SJCRH30 (cell line): ENCODE data around the gene MEF2C. TPM values are rescaled to one million over a fixed set of nuclear protein-coding genes. Genes with fewer than 3 reads are reported as not detected.
"Not testable (repeated sequence)": the region's sequence is repeated elsewhere in the genome, so short reads cannot be mapped to it uniquely, and the experiment has no call there.

Source experiments
- DNase-seq, 2 experiments: peaks; one replicate each; pipeline ENCODE4 v3.0.0-alpha.2; 2015 to 2020
- H3K27ac ChIP-seq: fragments of 250-450 bp; sonication (Bioruptor Pico); 2 replicates; pipeline ENCODE4 v1.5.1; 2020; ENCODE audit warnings: mild to moderate bottlenecking, moderate library complexity
- H3K27me3 ChIP-seq: fragments of 250-450 bp; sonication (Bioruptor Pico); 2 replicates; pipeline ENCODE4 v1.5.1; 2020; ENCODE audit warnings: mild to moderate bottlenecking, moderate library complexity
- H3K36me3 ChIP-seq: fragments of 250-450 bp; sonication (Bioruptor Pico); 2 replicates; pipeline ENCODE4 v1.5.1; 2020; ENCODE audit warnings: mild to moderate bottlenecking, moderate library complexity
- H3K4me1 ChIP-seq: fragments of 250-450 bp; sonication (Bioruptor Pico); 2 replicates; pipeline ENCODE4 v1.5.1; 2020; ENCODE audit warnings: mild to moderate bottlenecking, moderate library complexity
- H3K4me3 ChIP-seq: fragments of 250-450 bp; sonication (Bioruptor Pico); 2 replicates; pipeline ENCODE4 v1.5.1; 2020; ENCODE audit warnings: mild to moderate bottlenecking, moderate library complexity
- H3K9me3 ChIP-seq: fragments of 250-450 bp; sonication (Bioruptor Pico); replicated peaks from 2 replicates; pipeline ENCODE4 v1.5.1; 2020; ENCODE audit warnings: mild to moderate bottlenecking, moderate library complexity
- total RNA-seq: library from RNA; depleted of rRNA; stranded (reverse); fragments of >200 nt; shearing (Covaris generic); gene quantifications from 2 replicates; pipeline ENCODE4 v1.2.3, GENCODE V29; 2014

The MEF2C gene
- total RNA-seq, 1 experiment from 2014 or later: 67.2 TPM

GRCh38 chr5:88798933-88799332 is 84.1 kb downstream of the MEF2C start:
- H3K4me3 ChIP-seq, H3K4me1 ChIP-seq, H3K9me3 ChIP-seq, DNase-seq, H3K27me3 ChIP-seq, H3K27ac ChIP-seq: not testable (repeated sequence)
- peaks cover 51% of the 10 kb centered on the region for H3K36me3 ChIP-seq

- not testable (repeated sequence) for H3K27ac ChIP-seq, H3K27me3 ChIP-seq, DNase-seq, H3K4me1 ChIP-seq, H3K4me3 ChIP-seq, H3K9me3 ChIP-seq
- H3K36me3 ChIP-seq: peaks cover 19% of the 10 kb centered on the region
Observed at GRCh38 chr5:88793797-88794196, 89.2 kb downstream of the MEF2C start.

GRCh38 chr5:88792144-88792840 is 90.7 kb downstream of the MEF2C start:
- no peak overlapping the region for H3K4me3 ChIP-seq
- no peak overlapping the region for H3K27ac ChIP-seq
- 0 out of 2 replicates have a peak, but pooled peaks cover 1% of the 10 kb centered on the region for H3K4me1 ChIP-seq
- H3K27me3 ChIP-seq: no peaks in the 10 kb centered on the region
- no peak for DNase-seq
- H3K36me3 ChIP-seq: peaks cover 9% of the 10 kb centered on the region
- 0 out of 2 replicates have a peak, but pooled peaks cover 7% of the 10 kb centered on the region for H3K9me3 ChIP-seq

- Histone ChIP-seq H3K27ac (no peak overlapping the region), H3K4me1 (peaks cover 25% of the 10 kb centered on the region), H3K9me3 (no peaks in the 10 kb centered on the region), H3K27me3 (no peaks in the 10 kb centered on the region), H3K36me3 (peaks cover 6% of the 10 kb centered on the region; the same call in 1 of the 2 replicates), H3K4me3 (no peak overlapping the region)
- DNase-seq: no peak
Observed at GRCh38 chr5:88787856-88788255, 95.1 kb downstream of the MEF2C start.

GRCh38 chr5:88786789-88787188 is 96.2 kb downstream of the MEF2C start:
- H3K9me3 ChIP-seq: no peaks in the 10 kb centered on the region
- H3K4me1 ChIP-seq: peaks cover 25% of the 10 kb centered on the region
- H3K36me3 ChIP-seq: peaks cover 6% of the 10 kb centered on the region; the same call in 1 of the 2 replicates
- DNase-seq: no peak
- no peaks in the 10 kb centered on the region for H3K27me3 ChIP-seq
- H3K4me3 ChIP-seq: no peak overlapping the region
- H3K27ac ChIP-seq: no peak overlapping the region

- no peaks in the 10 kb centered on the region for H3K27me3 ChIP-seq
- no peaks in the 10 kb centered on the region for H3K9me3 ChIP-seq
- H3K4me1 ChIP-seq: peaks cover 25% of the 10 kb centered on the region
- peaks cover 3% of the 10 kb centered on the region for H3K36me3 ChIP-seq
- DNase-seq: peak; percentile 68 to 81
- peak overlapping the region; percentile 72 for H3K27ac ChIP-seq
- no peak overlapping the region; the same call in 1 of the 2 replicates for H3K4me3 ChIP-seq
Observed at GRCh38 chr5:88785746-88786565, 97.0 kb downstream of the MEF2C start.

- Histone ChIP-seq H3K4me1 (peaks cover 25% of the 10 kb centered on the region), H3K27me3 (no peaks in the 10 kb centered on the region), H3K27ac (no peak overlapping the region), H3K4me3 (no peak overlapping the region), H3K36me3 (no peaks in the 10 kb centered on the region; the same call in none of the 2 replicates), H3K9me3 (no peaks in the 10 kb centered on the region)
- DNase-seq: no peak
Observed at GRCh38 chr5:88782571-88782970, 100.4 kb downstream of the MEF2C start.

- no peak overlapping the region for H3K4me3 ChIP-seq
- no peaks in the 10 kb centered on the region for H3K9me3 ChIP-seq
- peaks cover 7% of the 10 kb centered on the region for H3K36me3 ChIP-seq
- H3K4me1 ChIP-seq: peaks cover 12% of the 10 kb centered on the region
- no peak overlapping the region for H3K27ac ChIP-seq
- DNase-seq: no peak
- H3K27me3 ChIP-seq: no peaks in the 10 kb centered on the region
Observed at GRCh38 chr5:88780736-88781135, 102.2 kb downstream of the MEF2C start.

- Histone ChIP-seq H3K27ac (no peak overlapping the region), H3K9me3 (no peaks in the 10 kb centered on the region)
- no peak for DNase-seq
Observed at GRCh38 chr5:88778736-88779135, 104.2 kb downstream of the MEF2C start.

GRCh38 chr5:88776692-88777091 is 106.3 kb downstream of the MEF2C start:
- Histone ChIP-seq H3K4me3 (no peak overlapping the region), H3K9me3 (no peaks in the 10 kb centered on the region; the same call in 1 of the 2 replicates), H3K27ac (no peak overlapping the region), H3K4me1 (no peaks in the 10 kb centered on the region), H3K36me3 (peaks cover 30% of the 10 kb centered on the region), H3K27me3 (no peaks in the 10 kb centered on the region)
- no peak for DNase-seq

More at GRCh38 chr5:88778736-88779135, 104.2 kb downstream of the MEF2C start:
- Histone ChIP-seq H3K36me3 (peaks cover 10% of the 10 kb centered on the region), H3K4me1 (no peaks in the 10 kb centered on the region), H3K4me3 (no peak overlapping the region), H3K27me3 (no peaks in the 10 kb centered on the region)

GRCh38 chr5:88772831-88773230 is 110.2 kb downstream of the MEF2C start:
- Histone ChIP-seq H3K4me3 (no peak overlapping the region), H3K9me3 (no peaks in the 10 kb centered on the region; the same call in 1 of the 2 replicates), H3K27me3 (no peaks in the 10 kb centered on the region), H3K36me3 (peaks cover 37% of the 10 kb centered on the region), H3K27ac (no peak overlapping the region), H3K4me1 (no peaks in the 10 kb centered on the region)
- no peak for DNase-seq

- H3K4me3 ChIP-seq: no peak overlapping the region
- no peak for DNase-seq
Observed at GRCh38 chr5:88772047-88772446, 110.9 kb downstream of the MEF2C start.

GRCh38 chr5:88770276-88771257 is 112.4 kb downstream of the MEF2C start:
- no peak for DNase-seq
- no peak overlapping the region for H3K4me3 ChIP-seq
- peaks cover 32% of the 10 kb centered on the region for H3K36me3 ChIP-seq
- no peaks in the 10 kb centered on the region; the same call in 1 of the 2 replicates for H3K9me3 ChIP-seq
- H3K4me1 ChIP-seq: no peaks in the 10 kb centered on the region
- no peaks in the 10 kb centered on the region for H3K27me3 ChIP-seq
- no peak overlapping the region for H3K27ac ChIP-seq

More at GRCh38 chr5:88772047-88772446, 110.9 kb downstream of the MEF2C start:
- no peaks in the 10 kb centered on the region for H3K4me1 ChIP-seq
- no peaks in the 10 kb centered on the region for H3K27me3 ChIP-seq
- peaks cover 34% of the 10 kb centered on the region for H3K36me3 ChIP-seq
- H3K9me3 ChIP-seq: no peaks in the 10 kb centered on the region; the same call in 1 of the 2 replicates
- H3K27ac ChIP-seq: no peak overlapping the region

- peaks cover 36% of the 10 kb centered on the region for H3K36me3 ChIP-seq
- H3K9me3 ChIP-seq: no peaks in the 10 kb centered on the region; the same call in 1 of the 2 replicates
- H3K27ac ChIP-seq: no peak overlapping the region
- H3K27me3 ChIP-seq: no peaks in the 10 kb centered on the region
- H3K4me3 ChIP-seq: no peak overlapping the region
- DNase-seq: no peak
- no peaks in the 10 kb centered on the region for H3K4me1 ChIP-seq
Observed at GRCh38 chr5:88769165-88769564, 113.8 kb downstream of the MEF2C start.
